Measurements from ENCODE around the gene HTD2.
A peak's percentile ranks its signal among the peaks of the same experiment; 100 is the strongest.
"Not testable (repeated sequence)": the region's sequence is repeated elsewhere in the genome, so short reads cannot be mapped to it uniquely, and the experiment has no call there.

The HTD2 gene

GRCh38 chr3:58305882-58306711 lies at the start of gene HTD2, which contains the start of gene RPP14:
TSS of gene HTD2 (plus strand) at chr3:58306520. CDS start at chr3:58317614, 11,094 bp downstream.
TSS of gene RPP14 (plus strand) at chr3:58306245. CDS start at chr3:58310330, 4,085 bp downstream.
- peak; percentile 97 for DNase-seq (ENCODE audit: low read depth)

DNA sequence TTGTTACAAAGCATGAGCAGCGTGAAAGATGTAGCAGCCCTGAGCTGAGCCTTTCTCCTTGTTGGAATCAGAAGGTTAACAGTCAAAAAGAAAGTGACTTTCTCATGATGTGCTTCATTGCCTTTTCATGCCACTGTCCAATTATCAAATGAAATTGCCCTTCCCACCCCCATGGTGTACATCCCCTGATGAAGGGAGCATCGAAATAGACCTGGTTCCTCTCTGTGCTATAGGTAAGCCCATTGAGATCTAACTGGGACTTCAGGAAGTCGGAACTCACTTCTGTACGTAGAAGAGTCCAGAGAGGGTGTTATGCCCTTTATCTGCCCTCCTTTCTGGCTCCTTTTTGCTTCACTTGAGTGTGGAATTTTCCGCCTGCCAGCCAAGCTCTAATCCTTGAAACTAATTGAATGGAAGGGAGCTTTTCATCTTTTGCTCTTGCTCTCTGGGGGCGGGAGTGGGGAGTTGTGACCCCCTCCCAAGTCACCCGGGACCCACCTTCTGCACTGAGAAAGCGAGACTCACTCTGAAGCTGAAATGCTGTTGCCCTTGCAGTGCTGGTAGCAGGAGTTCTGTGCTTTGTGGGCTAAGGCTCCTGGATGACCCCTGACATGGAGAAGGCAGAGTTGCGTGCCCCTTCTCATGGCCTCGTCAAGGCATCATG lies 47.8 kb upstream of the HTD2 start:
- no peak for DNase-seq (ENCODE audit: low read depth)

DNA sequence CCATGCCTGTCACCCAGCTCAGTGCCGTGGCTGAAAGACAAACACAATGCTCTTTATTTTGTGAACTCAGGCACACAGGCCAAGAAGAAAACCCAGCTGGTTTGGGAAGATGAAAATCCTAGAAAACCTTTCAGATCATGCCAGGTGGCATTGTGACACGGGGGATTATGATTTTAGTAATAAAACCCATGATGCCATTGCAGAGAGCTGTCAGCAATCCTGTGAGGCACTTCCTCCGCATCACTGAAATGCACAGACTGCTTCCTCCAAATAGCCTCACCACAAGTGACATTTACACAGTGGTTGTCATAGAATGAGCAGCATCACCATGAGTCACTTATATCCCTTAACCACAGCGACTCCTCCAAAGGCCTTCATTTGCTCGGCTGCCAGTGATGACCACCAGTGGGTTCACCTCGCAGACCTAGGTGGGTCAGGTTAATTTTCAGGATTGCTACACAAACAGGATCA lies 46.0 kb upstream of the HTD2 start:
- DNase-seq (ENCODE audit: low read depth): no peak

DNA sequence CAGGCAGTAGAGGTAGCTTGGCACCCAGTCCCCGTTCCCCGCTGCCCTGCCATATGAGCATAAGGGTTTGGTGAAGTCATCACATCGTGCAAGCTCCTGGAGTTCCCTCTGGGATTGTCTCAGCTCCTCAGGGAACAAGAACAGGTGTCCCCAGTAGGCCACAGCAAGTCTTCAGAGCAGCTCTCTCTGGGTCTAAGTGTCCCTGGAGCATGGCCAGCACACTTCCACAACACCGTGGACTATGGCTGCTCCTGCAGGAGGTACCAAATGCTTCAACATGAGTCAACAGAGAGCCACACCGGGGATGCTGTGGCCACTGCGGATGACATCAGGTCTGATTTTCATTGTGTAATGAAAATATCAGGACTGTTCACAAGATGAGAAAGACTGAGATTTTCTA lies 45.6 kb upstream of the HTD2 start:
- DNase-seq (ENCODE audit: low read depth): no peak

GRCh38 chr3:58261954-58262666 lies 44.2 kb upstream of the HTD2 start:
- DNase-seq (ENCODE audit: low read depth): no peak

DNA sequence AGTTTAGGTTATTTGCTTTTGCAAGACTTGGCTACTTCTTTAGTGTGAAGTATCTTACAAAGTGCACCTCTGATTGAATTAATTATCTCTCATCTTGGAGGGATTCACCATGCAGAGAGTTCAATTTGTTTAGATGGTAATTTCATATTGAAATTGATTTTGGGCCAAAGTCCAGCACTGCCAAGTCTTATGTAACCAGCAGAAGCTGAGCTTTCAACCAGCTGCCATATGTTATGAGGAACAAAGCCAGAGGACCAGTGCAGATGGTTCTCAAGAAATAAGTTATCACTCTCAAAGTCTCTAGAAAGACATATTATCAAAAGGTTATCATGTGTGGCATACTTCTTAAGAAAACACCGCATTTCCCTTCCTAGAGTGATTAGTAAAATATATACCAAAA lies 39.7 kb upstream of the HTD2 start:
- no peak for DNase-seq (ENCODE audit: low read depth)

GRCh38 chr3:58267543-58267942 lies 38.8 kb upstream of the HTD2 start:
- DNase-seq (ENCODE audit: low read depth): not testable (repeated sequence)

GRCh38 chr3:58269356-58269755 lies 37.0 kb upstream of the HTD2 start:
- DNase-seq (ENCODE audit: low read depth): no peak

DNA sequence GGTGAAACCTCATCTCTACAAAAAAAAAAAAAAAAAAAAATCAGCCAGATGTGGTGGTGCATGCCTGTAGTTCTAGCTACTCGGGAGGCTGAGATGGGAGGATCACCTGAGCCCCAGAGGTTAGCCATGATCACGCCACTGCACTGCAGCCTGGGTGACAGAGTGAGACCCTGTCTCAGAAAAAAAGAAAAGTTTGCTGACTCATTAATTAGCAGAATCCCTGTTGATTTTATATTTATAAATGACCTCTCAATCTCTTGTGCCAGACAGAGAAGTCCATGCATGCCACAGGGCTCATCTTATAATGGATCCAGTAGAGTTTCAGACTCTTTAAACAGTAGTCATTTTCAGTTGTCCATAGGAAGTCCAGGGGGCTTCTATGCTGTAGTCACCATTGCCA lies 35.8 kb upstream of the HTD2 start:
- DNase-seq (ENCODE audit: low read depth): no peak

DNA sequence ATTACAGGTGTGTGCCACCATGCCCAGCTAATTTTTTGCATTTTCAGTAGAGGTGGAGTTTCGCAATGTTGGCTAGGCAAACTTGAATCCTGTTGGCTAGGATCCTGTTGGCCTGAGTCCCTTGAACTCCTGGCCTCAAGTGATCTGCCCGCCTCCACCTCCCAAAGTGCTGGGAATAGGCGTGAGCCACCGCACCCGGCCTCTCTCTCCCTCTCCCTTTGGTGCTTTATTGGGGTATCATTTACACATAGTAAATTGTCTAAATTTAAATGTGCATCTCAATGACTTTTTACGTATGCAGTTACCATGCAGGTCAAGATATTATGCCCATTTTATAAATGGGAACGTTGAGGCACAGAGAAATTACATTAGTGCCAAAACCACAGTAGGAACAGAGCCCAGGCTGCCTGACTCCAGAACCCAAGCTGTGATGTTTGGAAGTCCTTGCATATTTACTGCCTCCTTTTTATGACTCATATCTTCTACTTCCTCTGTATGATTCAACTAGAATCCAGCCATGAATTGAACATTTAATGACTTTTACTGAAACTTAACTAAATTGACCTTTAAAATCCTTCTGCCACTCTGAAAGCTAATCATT lies 34.3 kb upstream of the HTD2 start:
- no peak for DNase-seq (ENCODE audit: low read depth)

DNA sequence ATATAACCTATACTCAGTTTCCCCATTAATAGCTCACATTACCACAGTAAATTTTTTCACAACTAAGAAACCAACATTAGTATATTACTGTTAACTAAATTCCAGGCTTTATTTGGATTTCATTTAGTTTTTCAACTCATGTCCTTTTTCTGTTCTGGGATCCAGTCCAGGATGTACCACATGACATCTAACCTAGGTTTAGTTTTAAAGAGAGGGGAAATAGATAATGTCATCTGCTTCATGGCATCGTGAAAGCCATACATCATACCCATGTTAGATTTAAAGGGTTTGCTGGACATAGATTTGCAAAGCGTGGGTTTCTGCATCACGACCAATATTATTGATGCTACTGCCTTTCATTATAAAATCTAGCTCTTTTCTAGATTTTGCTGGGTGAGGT lies 33.4 kb upstream of the HTD2 start:
- DNase-seq (ENCODE audit: low read depth): no peak

GRCh38 chr3:58273362-58273761 lies 33.0 kb upstream of the HTD2 start:
- DNase-seq (ENCODE audit: low read depth): not testable (repeated sequence)

DNA sequence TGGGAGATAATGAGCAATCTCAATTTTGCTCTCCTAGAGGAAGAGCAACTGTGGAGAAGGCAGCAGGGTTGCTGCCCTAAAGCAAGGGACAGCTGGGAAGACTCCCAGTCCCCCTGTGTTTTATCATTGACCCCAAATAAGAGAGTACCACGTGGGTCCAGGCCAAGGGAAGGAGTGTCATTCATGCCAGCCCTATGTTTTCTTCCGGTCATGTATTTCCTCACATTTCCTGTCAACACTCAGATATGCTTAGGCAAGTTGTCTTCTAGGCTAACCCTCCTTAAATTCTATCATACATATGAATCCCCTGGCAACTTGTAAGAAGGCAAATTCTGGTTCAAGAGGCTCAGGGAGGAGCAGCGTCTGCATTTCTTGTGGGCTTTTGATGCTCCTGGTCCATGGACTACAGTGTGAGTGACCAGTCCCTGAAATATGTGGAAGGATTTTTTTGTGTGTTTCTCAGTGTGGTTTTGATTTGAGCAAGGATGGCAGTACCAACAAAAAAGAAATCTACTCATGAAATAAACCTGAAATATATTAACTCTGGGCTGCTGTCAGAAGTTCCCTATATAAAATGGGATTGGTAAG lies 32.2 kb upstream of the HTD2 start:
- no peak for DNase-seq (ENCODE audit: low read depth)

DNA sequence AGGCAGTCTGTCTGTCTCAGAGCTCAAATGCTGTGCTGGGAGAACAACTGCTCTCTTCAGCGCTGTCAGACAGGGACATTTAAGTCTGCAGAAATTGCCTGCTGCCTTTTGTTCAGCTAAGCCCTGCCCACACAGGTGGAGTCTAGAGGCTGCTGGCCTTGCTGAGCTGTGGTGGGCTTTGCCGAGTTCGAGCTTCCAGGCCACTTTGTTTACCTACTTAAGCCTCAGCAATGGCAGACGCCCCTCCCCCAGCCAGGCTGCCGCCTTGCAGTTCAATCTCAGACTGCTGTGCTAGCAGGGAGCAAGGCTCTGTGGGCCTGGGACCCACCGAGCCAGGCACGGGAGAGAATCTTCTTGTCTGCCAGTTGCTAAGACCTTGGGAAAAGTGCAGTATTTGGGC lies 25.3 kb upstream of the HTD2 start:
- DNase-seq (ENCODE audit: low read depth): no peak

GRCh38 chr3:58285334-58285733 lies 21.0 kb upstream of the HTD2 start:
- DNase-seq (ENCODE audit: low read depth): no peak

DNA sequence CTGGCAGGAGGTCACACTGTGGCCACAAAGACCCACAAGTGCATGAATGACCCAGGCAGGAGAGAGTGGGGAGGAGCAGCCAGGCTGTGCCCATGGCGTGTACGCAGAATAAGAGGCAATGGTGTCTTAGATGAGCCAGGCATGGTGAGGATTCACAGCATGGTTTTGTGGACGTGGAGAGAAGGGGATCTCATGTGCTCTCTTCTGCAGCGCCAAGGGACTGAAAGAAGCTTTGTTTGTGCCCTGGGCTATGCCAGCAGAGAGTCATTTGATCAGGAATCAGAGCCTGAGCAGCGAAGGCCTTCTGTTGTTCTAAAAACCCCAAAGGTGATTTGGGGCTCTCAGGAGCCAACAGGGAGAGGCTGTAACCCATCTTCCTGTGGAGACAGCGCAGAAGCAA lies 19.0 kb upstream of the HTD2 start:
- DNase-seq (ENCODE audit: low read depth): no peak

DNA sequence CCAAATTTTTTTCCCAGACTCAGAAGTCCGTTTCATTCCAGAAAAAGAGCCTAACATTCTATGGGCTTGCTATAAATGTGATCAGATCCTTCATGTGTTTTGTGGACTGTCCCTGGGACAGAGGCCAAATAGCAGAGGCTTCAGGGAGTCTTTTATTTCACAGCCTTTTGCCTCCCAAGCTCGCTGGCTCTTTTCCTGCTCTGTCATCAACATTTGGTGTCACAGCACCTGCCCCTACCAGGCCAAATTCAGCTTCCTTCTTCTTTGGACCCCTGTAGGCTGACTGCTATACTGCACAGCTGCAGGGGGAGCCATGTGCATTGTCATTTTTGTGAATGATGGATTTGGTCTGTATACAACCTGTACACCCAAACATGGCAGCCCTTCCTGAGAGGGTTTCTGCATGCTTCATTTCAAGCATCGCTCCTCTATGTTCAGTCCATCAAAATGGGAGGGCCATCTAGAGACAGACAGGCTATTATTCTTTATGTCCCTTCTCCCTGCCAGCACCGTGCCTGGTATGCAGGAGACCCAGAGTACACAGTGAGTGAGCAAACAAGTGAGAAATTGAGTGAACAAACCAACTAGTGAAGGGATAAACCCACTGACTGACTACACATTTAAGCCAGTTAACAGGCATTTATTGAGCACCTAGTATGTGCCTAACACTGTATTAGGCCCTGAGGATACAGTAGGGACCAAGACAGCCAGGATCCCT lies 18.1 kb upstream of the HTD2 start:
- no peak for DNase-seq (ENCODE audit: low read depth)

- not testable (repeated sequence) for DNase-seq (ENCODE audit: low read depth)
These were observed 17.2 kb upstream of the HTD2 start for GRCh38 chr3:58288964-58289613.

- not testable (repeated sequence) for DNase-seq (ENCODE audit: low read depth)
These were observed 15.9 kb upstream of the HTD2 start for GRCh38 chr3:58290446-58290845.

GRCh38 chr3:58291671-58292338 lies 14.5 kb upstream of the HTD2 start:
- DNase-seq (ENCODE audit: low read depth): no peak
